Endothelial cell of umbilical vein (primary cell): Measurements from ENCODE around the gene DNAH11. TPM values are rescaled to one million over a fixed set of nuclear protein-coding genes. Genes with fewer than 3 reads are reported as not detected.

ENCODE experiments used
- BruUV-seq: library from RNA; stranded (reverse); fragments of 400-500 nt; replicated peaks from 2 replicates; lab custom pipeline; 2021; lab: Mats Ljungman, UMichigan
- CTCF ChIA-PET: fragments of 300-600, 350-600 bp; sonication (Branson Sonifier 250); formaldehyde crosslinking; loops from one replicate; lab custom pipeline; 2021; ENCODE audit warnings: antibody characterized with exemption, inconsistent platforms; lab: Charles Lee
- POLR2A ChIA-PET: fragments of 300-600, 350-600 bp; sonication (Branson Sonifier 250); formaldehyde crosslinking; loops from one replicate; lab custom pipeline; 2021; ENCODE audit warnings: antibody characterized with exemption, inconsistent platforms; lab: Charles Lee
- DNase-seq: peaks from one replicate; pipeline ENCODE4 v3.0.0-alpha.2; 2011; ENCODE audit warnings: low read depth, low spot score
- FAIRE-seq: peaks from 2 replicates; lab custom pipeline; 2011; peaks lifted over from hg19 to GRCh38; lab: Jason Lieb, UNC
- H2AFZ ChIP-seq: 2 replicates; pipeline ENCODE4 v1.6.0; 2012; ENCODE audit warnings: low read depth, low read length, control low read depth, inconsistent platforms
- H3K27ac ChIP-seq: 2 replicates; pipeline ENCODE4 v1.5.1; 2011; ENCODE audit warnings: low read depth, mild to moderate bottlenecking, control low read depth, low read length, moderate library complexity; ENCODE audit not compliant: insufficient read depth
- H3K27me3 ChIP-seq, 2 experiments: 2 replicates each; pipeline versions ENCODE4 v1.6.0 to v1.6.1; 2011; ENCODE audit warnings: low read length in 2 of 2, mixed read lengths in 1 of 2; ENCODE audit not compliant: control insufficient read depth in 2 of 2, insufficient read depth in 2 of 2
- H3K36me3 ChIP-seq, 2 experiments: 2 replicates in 1 of 2; 3 replicates in 1 of 2; pipeline ENCODE4 v1.5.1; 2011; ENCODE audit warnings: low read length in 2 of 2, mild to moderate bottlenecking in 1 of 2, moderate library complexity in 1 of 2; ENCODE audit not compliant: control insufficient read depth in 2 of 2, insufficient read depth in 2 of 2; ENCODE audit errors: extremely low read depth in 1 of 2
- H3K4me1 ChIP-seq: 3 replicates; pipeline ENCODE4 v1.5.1; 2011; ENCODE audit warnings: mild to moderate bottlenecking, low read length; ENCODE audit not compliant: control insufficient read depth, insufficient read depth; ENCODE audit errors: extremely low read depth
- H3K4me2 ChIP-seq: 2 replicates; pipeline ENCODE4 v1.6.1; 2011; ENCODE audit warnings: low read length, control low read depth, mixed read lengths; ENCODE audit not compliant: insufficient read depth
- H3K4me3 ChIP-seq, 3 experiments: fragments of 200-600 bp in 1 of 3; sonication (generic), shearing (Covaris generic) in 1 of 3; replicated peaks in 1 of 3; 2 replicates each; pipeline ENCODE4 v1.5.1; 2011 to 2016; ENCODE audit warnings: control low read depth in 3 of 3, low read length in 3 of 3, mild to moderate bottlenecking in 2 of 3, inconsistent platforms in 1 of 3, low read depth in 1 of 3, moderate library complexity in 1 of 3; ENCODE audit not compliant: insufficient read depth in 1 of 3
- H3K79me2 ChIP-seq: 2 replicates; pipeline ENCODE4 v1.6.0; 2012; ENCODE audit warnings: low read length, inconsistent platforms; ENCODE audit not compliant: control insufficient read depth, insufficient read depth
- H3K9ac ChIP-seq: replicated peaks from 2 replicates; pipeline ENCODE3; 2011; ENCODE audit warnings: low read length, control low read depth; ENCODE audit not compliant: insufficient read depth; ENCODE audit errors: extremely low read depth
- H3K9me1 ChIP-seq: replicated peaks from 3 replicates; pipeline ENCODE4 v1.6.0; 2011; ENCODE audit warnings: mild to moderate bottlenecking, low read length; ENCODE audit not compliant: control insufficient read depth, insufficient read depth; ENCODE audit errors: extremely low read depth
- H3K9me3 ChIP-seq: replicated peaks from 2 replicates; pipeline ENCODE4 v1.5.1; 2012; ENCODE audit warnings: low read length, inconsistent platforms; ENCODE audit not compliant: control insufficient read depth, insufficient read depth
- H4K20me1 ChIP-seq: replicated peaks from 2 replicates; pipeline ENCODE3; 2011; ENCODE audit warnings: mild to moderate bottlenecking, low read length; ENCODE audit not compliant: control insufficient read depth, insufficient read depth; ENCODE audit errors: extremely low read depth
- EZH2 ChIP-seq: IDR thresholded peaks from 2 replicates; pipeline ENCODE4 v1.6.1; 2012; ENCODE audit warnings: borderline replicate concordance, low read depth, mild to moderate bottlenecking, moderate library complexity, low read length, inconsistent platforms; ENCODE audit not compliant: severe bottlenecking
- FOS ChIP-seq: IDR thresholded peaks from 2 replicates; pipeline ENCODE4 v1.6.1; 2011; ENCODE audit warnings: mild to moderate bottlenecking, low read length, moderate library complexity, borderline replicate concordance; ENCODE audit not compliant: insufficient read depth
- GATA2 ChIP-seq: IDR thresholded peaks from 2 replicates; pipeline ENCODE4 v1.7.0; 2011; ENCODE audit warnings: low read depth, mild to moderate bottlenecking, moderate library complexity, mixed read lengths, low read length; ENCODE audit not compliant: insufficient read length, insufficient read depth
- JUN ChIP-seq: IDR thresholded peaks from 2 replicates; pipeline ENCODE4 v1.6.1; 2011; ENCODE audit warnings: borderline replicate concordance, low read depth; ENCODE audit not compliant: insufficient read length, insufficient read depth
- MYC ChIP-seq: IDR thresholded peaks from one replicate; pipeline ENCODE4 v1.6.1; 2011; ENCODE audit warnings: mild to moderate bottlenecking, low read depth, low read length
- POLR2A ChIP-seq: IDR thresholded peaks from 2 replicates; pipeline ENCODE4 v1.6.1; 2012; ENCODE audit warnings: low read depth, mild to moderate bottlenecking, control low read depth, low read length
- POLR2AphosphoS5 ChIP-seq: IDR thresholded peaks from 2 replicates; pipeline ENCODE4 v1.6.1; 2012; ENCODE audit warnings: low read depth, mild to moderate bottlenecking, control low read depth, low read length, moderate library complexity; ENCODE audit not compliant: insufficient read depth
- dilution Hi-C: fragments of 300-500 bp; cut with MboI; formaldehyde crosslinking; loops from one replicate; pipeline ENCODE4 v1.15.0; 2019; ENCODE audit warnings: low sequenced_read_pairs; ENCODE audit not compliant: extremely low pct_ligation_motif_present
- intact Hi-C: fragments of 100-400 bp; cut with micrococcal nuclease; formaldehyde crosslinking; loops from one replicate; pipeline ENCODE4 v1.10.0; 2022
- polyA plus RNA-seq, 4 experiments: library from polyadenylated mRNA; depleted of rRNA in 3 of 4; stranded (reverse) in 3 of 4; unstranded in 1 of 4; fragments of >200 nt; gene quantifications; 2 replicates each; pipeline versions ENCODE4 v1.2.1 to v1.2.3, GENCODE V29; 2011 to 2012; ENCODE audit warnings: missing spikeins in 1 of 4
- total RNA-seq: library from RNA; stranded (reverse); gene quantifications from 2 replicates; pipeline ENCODE4 v1.2.3, GENCODE V29; 2021
- TF ChIP-seq, protein P1 (sequence below), 2 donors: IDR thresholded peaks; 1 replicate in 1 of 2; 2 replicates in 1 of 2; pipeline ENCODE4 v1.5.1; 2011; ENCODE audit warnings: low read length in 2 of 2, mild to moderate bottlenecking in 2 of 2, moderate library complexity in 2 of 2, control low read depth in 1 of 2, inconsistent platforms in 1 of 2, low read depth in 1 of 2; ENCODE audit not compliant: insufficient read depth in 1 of 2; ENCODE audit errors: extremely low read depth in 1 of 2
- TF ChIP-seq, protein P2 (sequence below): IDR thresholded peaks from 2 replicates; pipeline ENCODE4 v1.6.1; 2011; ENCODE audit not compliant: insufficient read depth, insufficient read length

Gene DNAH11
- total and polyA plus RNA-seq, 2 donors (not counting 3 experiments of a cell fraction or from before 2014, with no cell fraction given): 0.69 to 0.91 TPM

DNA sequence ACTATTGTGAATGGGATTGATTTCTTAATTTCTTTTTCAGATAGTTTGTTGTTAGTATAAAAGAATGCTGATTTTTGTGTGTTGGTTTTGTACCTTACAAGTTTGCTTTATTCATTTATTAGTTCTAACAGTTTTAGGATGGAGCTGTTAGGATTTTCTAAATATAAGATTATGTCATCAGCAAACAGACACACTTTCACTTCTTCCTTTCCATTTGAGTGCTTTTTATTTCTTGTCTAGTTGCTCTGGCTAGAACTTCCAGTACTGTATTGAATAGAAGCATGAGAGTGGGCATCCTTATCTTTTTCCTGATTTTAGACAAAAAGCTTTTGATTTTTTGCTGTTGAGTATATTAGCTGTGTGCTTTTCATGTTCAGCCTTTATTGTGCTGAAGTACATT is 81.5 kb downstream of the DNAH11 start:
- H3K27me3 ChIP-seq: no peaks in the 10 kb centered on the region
- intact Hi-C loops (no loop called here), dilution Hi-C loops (no loop called here)
- no peak overlapping the region for H3K4me3 ChIP-seq
- H3K9me3 ChIP-seq: no peaks in the 10 kb centered on the region
- H3K9ac ChIP-seq: no peak overlapping the region
- no TSS peak for BruUV-seq
- no peaks in the 10 kb centered on the region for H3K4me1 ChIP-seq
- TF ChIP-seq EZH2: no peak
- no peak for TF ChIP-seq JUN
- TF ChIP-seq, protein P1, sequence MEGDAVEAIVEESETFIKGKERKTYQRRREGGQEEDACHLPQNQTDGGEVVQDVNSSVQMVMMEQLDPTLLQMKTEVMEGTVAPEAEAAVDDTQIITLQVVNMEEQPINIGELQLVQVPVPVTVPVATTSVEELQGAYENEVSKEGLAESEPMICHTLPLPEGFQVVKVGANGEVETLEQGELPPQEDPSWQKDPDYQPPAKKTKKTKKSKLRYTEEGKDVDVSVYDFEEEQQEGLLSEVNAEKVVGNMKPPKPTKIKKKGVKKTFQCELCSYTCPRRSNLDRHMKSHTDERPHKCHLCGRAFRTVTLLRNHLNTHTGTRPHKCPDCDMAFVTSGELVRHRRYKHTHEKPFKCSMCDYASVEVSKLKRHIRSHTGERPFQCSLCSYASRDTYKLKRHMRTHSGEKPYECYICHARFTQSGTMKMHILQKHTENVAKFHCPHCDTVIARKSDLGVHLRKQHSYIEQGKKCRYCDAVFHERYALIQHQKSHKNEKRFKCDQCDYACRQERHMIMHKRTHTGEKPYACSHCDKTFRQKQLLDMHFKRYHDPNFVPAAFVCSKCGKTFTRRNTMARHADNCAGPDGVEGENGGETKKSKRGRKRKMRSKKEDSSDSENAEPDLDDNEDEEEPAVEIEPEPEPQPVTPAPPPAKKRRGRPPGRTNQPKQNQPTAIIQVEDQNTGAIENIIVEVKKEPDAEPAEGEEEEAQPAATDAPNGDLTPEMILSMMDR (IDR thresholded peaks at IDR 0.05; ENCODE audit: extremely low read depth in 1 of 2, insufficient read depth in 1 of 2, low read depth in 1 of 2, low read length in 2 of 2): no peak
- TF ChIP-seq, protein P2, sequence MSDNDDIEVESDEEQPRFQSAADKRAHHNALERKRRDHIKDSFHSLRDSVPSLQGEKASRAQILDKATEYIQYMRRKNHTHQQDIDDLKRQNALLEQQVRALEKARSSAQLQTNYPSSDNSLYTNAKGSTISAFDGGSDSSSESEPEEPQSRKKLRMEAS: no peak
- no peak for TF ChIP-seq FOS
- TF ChIP-seq MYC: no peak
- no peak for TF ChIP-seq POLR2A
- no peak for TF ChIP-seq GATA2
- TF ChIP-seq POLR2AphosphoS5: no peak
- no peaks in the 10 kb centered on the region for H3K9me1 ChIP-seq
- no peaks in the 10 kb centered on the region for H4K20me1 ChIP-seq
- ChIA-PET POLR2A (no interaction called here), CTCF (no interaction called here)
- H3K79me2 ChIP-seq: no peaks in the 10 kb centered on the region
- DNase-seq (no peak), FAIRE-seq (no peak)
- H3K4me2 ChIP-seq: no peak overlapping the region
- no peaks in the 10 kb centered on the region for H3K36me3 ChIP-seq
- H2AFZ ChIP-seq: no peak overlapping the region
- no peak overlapping the region for H3K27ac ChIP-seq
